A673 (cell line): ENCODE measurements around the gene FUZ.

ENCODE experiments used
- EZH2 ChIP-seq: fragments of 200-600 bp; sonication (generic); IDR thresholded peaks from 2 replicates; pipeline ENCODE4 v1.6.1; 2017; ENCODE audit warnings: borderline replicate concordance, low read depth, mild to moderate bottlenecking, mixed read lengths, antibody characterized with exemption, low read length; ENCODE audit not compliant: poor library complexity, severe bottlenecking
- TF ChIP-seq, protein P1 (sequence below): fragments of 300-800, 200-600 bp; sonication (generic); conservative IDR thresholded peaks from 2 replicates; pipeline ENCODE4 v1.5.1; 2017; ENCODE audit warnings: low read depth, mild to moderate bottlenecking, antibody characterized with exemption, low read length, moderate library complexity, mixed read lengths

DNA sequence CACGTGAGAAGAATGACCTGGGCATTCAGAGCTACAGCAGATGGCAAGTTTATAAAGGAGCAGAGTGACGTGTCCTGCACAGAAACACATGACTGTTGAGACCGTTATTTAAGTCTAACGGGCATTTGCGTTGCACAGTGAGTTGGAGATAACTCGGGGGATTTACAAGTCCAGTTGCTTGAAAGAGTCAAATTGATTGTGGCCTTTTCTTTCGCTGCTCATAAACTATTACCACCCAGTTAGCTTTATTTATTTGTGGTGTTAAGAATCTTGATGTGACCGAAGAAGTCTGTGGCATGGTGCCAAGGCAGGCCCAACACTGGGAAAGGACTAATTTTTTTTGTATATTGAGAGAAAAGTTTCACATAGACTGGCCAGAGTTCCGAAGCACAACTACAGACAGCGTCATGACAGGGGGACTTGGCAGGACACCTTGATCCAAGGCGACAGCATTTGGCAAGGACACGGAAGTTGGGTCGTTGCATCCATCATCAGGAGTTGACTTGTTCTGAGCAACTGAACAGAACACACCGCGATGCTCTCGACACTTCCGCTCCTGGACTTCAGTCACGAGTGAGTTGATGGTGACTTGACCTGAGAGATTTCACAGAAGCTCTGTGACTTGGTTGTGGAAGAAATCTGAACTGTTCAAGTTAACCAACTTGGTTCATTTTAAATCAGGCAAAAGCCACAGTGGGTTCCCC lies 25.9 kb upstream of the FUZ start:
- TF ChIP-seq, protein P1, sequence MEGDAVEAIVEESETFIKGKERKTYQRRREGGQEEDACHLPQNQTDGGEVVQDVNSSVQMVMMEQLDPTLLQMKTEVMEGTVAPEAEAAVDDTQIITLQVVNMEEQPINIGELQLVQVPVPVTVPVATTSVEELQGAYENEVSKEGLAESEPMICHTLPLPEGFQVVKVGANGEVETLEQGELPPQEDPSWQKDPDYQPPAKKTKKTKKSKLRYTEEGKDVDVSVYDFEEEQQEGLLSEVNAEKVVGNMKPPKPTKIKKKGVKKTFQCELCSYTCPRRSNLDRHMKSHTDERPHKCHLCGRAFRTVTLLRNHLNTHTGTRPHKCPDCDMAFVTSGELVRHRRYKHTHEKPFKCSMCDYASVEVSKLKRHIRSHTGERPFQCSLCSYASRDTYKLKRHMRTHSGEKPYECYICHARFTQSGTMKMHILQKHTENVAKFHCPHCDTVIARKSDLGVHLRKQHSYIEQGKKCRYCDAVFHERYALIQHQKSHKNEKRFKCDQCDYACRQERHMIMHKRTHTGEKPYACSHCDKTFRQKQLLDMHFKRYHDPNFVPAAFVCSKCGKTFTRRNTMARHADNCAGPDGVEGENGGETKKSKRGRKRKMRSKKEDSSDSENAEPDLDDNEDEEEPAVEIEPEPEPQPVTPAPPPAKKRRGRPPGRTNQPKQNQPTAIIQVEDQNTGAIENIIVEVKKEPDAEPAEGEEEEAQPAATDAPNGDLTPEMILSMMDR: no peak
- no peak for TF ChIP-seq EZH2
